ENCODE data around the gene MT1HL1.

GRCh38 chr1:237050915-237051314 lies 46.7 kb upstream of the MT1HL1 start:
- TF ChIP-seq CTCF (IDR thresholded peaks at IDR 0.05) (no peak), EP300 (IDR thresholded peaks at IDR 0.05) (no peak), POLR2AphosphoS5 (IDR thresholded peaks at IDR 0.05) (no peak), POLR2A (IDR thresholded peaks at IDR 0.05) (no peak)

All from suprapubic skin (tissue), 4 donors.